GM13976 (cell line): ENCODE results near the gene MAP2K7.
A peak's percentile ranks its signal among the peaks of the same experiment; 100 is the strongest.
"Not testable (repeated sequence)": the region's sequence is repeated elsewhere in the genome, so short reads cannot be mapped to it uniquely, and the experiment has no call there.

Experiments
- DNase-seq: peaks from one replicate; pipeline ENCODE4 v3.0.0; 2012; ENCODE audit warnings: low spot score
- CTCF ChIP-seq: IDR thresholded peaks from 2 replicates; pipeline ENCODE4 v1.5.1; 2012; ENCODE audit warnings: borderline replicate concordance, mild to moderate bottlenecking; ENCODE audit not compliant: insufficient read depth; ENCODE audit errors: extremely low read depth, missing control alignments, control extremely low read depth
- in situ Hi-C: fragments of 300-500 bp; cut with MboI; formaldehyde crosslinking; loops from one replicate; pipeline ENCODE4 v1.12.0; 2022; ENCODE audit warnings: low sequenced_read_pairs, mixed read lengths, inconsistent platforms; ENCODE audit not compliant: unreplicated experiment

The MAP2K7 gene

GRCh38 chr19:7916103-7916954 lies 12.7 kb downstream of the MAP2K7 start:
- no peak for TF ChIP-seq CTCF
- in situ Hi-C loops = no loop called here
- DNase-seq = peak; percentile 60

- TF ChIP-seq CTCF = no peak
- DNase-seq = no peak
- in situ Hi-C loops = no loop called here
Observed at GRCh38 chr19:7916955-7917266, 13.2 kb downstream of the MAP2K7 start.

- peak; percentile 38 for TF ChIP-seq CTCF
- peak; percentile 75 for DNase-seq
- in situ Hi-C loops = no loop called here
Observed at GRCh38 chr19:7917267-7918061, 13.8 kb downstream of the MAP2K7 start.

GRCh38 chr19:7918062-7918614 lies 14.5 kb downstream of the MAP2K7 start:
- in situ Hi-C loops, DNase-seq: not testable (repeated sequence)

- in situ Hi-C loops = no loop called here
- TF ChIP-seq CTCF = no peak
- DNase-seq = no peak
Observed at GRCh38 chr19:7918615-7919421, 15.1 kb downstream of the MAP2K7 start.

GRCh38 chr19:7919610-7920518 lies 16.2 kb downstream of the MAP2K7 start, which contains the start of gene SNAPC2:
SNAPC2 (plus strand) TSS chr19:7920338; CDS start chr19:7920367, 29 bp downstream.
- TF ChIP-seq CTCF = no peak
- DNase-seq = peak; percentile 93
- in situ Hi-C loops = no loop called here
